ENCODE measurements around the gene GNB2.

Gene GNB2

GRCh38 chr7:100682228-100682741, 8.7 kb downstream of the GNB2 start:
- no peak for TF ChIP-seq ZNF274 (IDR thresholded peaks at IDR 0.05; ENCODE audit: low read depth, low read length)
- no peak overlapping the region for H3K4me3 ChIP-seq (ENCODE audit: low read length)

DNA sequence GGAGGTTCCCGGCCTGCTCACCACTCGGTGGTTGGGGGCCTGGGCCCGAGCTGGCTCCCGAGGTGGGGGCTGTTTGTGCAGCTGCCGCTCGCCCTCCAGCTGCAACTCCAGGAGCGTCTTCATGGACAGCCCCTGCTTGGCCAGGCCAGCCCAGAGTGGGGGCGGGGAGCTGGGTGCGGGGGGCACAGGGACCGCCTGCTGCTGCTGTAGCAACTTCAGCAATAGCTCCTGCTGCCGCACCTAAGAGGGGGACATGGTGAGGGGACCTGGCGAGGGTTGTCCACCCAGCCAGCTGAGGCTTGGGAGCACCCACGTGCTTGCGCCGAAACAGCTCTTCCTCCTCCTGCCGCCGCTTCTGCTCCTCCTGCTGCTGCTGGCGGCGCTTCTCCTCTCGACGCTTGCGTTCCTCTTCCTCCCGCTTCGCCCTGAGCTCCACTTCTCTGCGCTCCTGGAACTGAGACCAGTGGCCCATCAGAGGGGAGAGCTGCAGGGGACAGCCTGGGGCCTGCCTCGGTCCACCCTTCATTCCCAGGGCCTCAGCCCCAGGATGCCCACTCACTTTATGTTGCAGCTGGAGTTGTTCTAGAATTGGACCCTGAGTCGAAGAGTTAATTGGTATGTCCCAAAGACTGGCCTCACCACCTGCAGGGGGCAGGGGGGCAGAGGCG, 9.6 kb downstream of the GNB2 start:
- TF ChIP-seq ZNF274 (IDR thresholded peaks at IDR 0.05; ENCODE audit: low read depth, low read length) = no peak
- no peak overlapping the region for H3K4me3 ChIP-seq (ENCODE audit: low read length)

- H3K4me3 ChIP-seq (ENCODE audit: low read length) = no peak overlapping the region
- no peak for TF ChIP-seq ZNF274 (IDR thresholded peaks at IDR 0.05; ENCODE audit: low read depth, low read length)
These were observed 10.4 kb downstream of the GNB2 start for GRCh38 chr7:100683659-100684533.

GRCh38 chr7:100684534-100685042, 11.0 kb downstream of the GNB2 start:
- no peak overlapping the region for H3K4me3 ChIP-seq (ENCODE audit: low read length)
- TF ChIP-seq ZNF274 (IDR thresholded peaks at IDR 0.05; ENCODE audit: low read depth, low read length) = no peak

DNA sequence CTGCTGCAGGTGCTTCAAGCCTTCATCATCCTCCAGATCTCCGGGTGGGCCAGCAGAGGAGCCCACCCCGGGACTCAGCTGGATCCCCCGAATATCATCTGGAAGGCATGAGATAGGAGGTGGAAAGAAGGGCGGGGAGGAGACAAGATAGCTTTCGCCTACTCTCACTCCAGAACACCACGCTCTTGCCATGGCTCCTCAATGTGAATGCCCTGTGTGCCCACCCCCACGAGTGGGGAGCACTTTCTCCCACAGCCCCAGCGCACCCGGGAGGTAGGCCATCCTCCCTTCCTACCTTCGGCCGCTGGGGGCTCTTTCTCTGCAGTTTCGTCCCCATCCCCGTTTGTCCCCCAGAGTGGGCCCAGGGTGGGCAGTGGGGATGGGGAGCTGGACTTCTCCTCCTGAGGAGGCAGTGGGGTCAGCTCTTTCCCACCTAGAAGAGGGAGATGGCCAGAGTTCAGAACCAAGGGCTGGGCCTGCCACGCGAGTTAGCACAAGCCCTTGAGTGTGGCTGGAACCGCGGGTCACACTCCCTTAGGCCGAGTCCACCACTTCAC, 11.6 kb downstream of the GNB2 start:
- TF ChIP-seq ZNF274 (IDR thresholded peaks at IDR 0.05; ENCODE audit: low read depth, low read length) = no peak
- no peak overlapping the region for H3K4me3 ChIP-seq (ENCODE audit: low read length)

GRCh38 chr7:100685631-100686145, 12.1 kb downstream of the GNB2 start:
- H3K4me3 ChIP-seq (ENCODE audit: low read length) = no peak overlapping the region

GRCh38 chr7:100686201-100686821, 12.8 kb downstream of the GNB2 start:
- TF ChIP-seq ZNF274 (IDR thresholded peaks at IDR 0.05; ENCODE audit: low read depth, low read length) = no peak

More at GRCh38 chr7:100685631-100686145, 12.1 kb downstream of the GNB2 start:
- no peak for TF ChIP-seq ZNF274 (IDR thresholded peaks at IDR 0.05; ENCODE audit: low read depth, low read length)

GRCh38 chr7:100686822-100687211, 13.3 kb downstream of the GNB2 start:
- TF ChIP-seq ZNF274 (IDR thresholded peaks at IDR 0.05; ENCODE audit: low read depth, low read length) = no peak
- no peak overlapping the region for H3K4me3 ChIP-seq (ENCODE audit: low read length)

More at GRCh38 chr7:100686201-100686821, 12.8 kb downstream of the GNB2 start:
- H3K4me3 ChIP-seq (ENCODE audit: low read length) = no peak overlapping the region

DNA sequence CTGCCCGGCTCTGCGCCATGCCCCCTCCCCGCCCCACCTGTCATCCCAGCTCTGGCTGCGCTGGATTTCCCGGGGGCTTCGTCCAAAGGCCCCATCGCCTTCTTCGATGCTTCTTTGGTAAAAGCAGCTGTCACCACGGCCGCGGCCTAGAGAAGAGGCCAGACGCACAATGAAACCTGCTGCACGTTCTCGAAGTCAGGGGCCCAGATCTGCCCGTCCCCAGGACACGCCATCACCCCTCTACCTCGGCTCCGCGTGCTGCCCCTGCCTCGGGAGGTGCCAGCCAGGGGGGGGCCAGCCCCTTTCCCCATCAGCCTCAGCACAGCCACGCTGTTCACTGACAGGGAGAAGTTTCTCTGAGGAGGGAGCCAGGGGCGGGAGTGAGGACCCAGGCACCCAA, 13.7 kb downstream of the GNB2 start:
- H3K4me3 ChIP-seq (ENCODE audit: low read length) = no peak overlapping the region
- TF ChIP-seq ZNF274 (IDR thresholded peaks at IDR 0.05; ENCODE audit: low read depth, low read length) = no peak

- H3K4me3 ChIP-seq (ENCODE audit: low read length) = no peak overlapping the region
- no peak for TF ChIP-seq ZNF274 (IDR thresholded peaks at IDR 0.05; ENCODE audit: low read depth, low read length)
These were observed 14.3 kb downstream of the GNB2 start for GRCh38 chr7:100687751-100688300.

DNA sequence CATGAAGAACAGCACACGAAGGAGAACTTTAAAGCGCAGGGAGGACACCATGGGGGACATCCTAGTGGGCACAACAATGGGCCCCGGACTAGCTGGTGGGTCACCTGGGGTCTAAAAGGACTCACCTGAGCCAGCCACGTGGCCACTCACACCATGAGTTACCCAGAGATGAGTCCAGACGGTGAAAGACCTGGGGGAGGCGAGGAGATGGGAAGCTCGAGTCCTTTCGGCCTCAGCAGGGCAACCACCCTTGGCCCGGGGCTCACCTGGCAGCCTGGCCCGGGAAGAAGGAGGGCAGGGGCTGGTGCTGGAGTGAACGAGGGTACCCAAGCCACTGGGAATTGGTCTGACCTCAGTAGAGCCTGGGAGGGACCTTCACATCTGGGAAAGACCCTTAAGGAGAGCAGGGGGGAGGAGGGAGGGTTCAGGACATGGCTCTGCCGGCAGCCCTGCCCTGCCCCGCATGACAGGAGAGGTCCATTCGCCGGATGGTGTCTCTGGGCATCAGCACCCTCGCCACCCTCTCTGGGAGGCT, 14.9 kb downstream of the GNB2 start:
- TF ChIP-seq ZNF274 (IDR thresholded peaks at IDR 0.05; ENCODE audit: low read depth, low read length) = no peak

DNA sequence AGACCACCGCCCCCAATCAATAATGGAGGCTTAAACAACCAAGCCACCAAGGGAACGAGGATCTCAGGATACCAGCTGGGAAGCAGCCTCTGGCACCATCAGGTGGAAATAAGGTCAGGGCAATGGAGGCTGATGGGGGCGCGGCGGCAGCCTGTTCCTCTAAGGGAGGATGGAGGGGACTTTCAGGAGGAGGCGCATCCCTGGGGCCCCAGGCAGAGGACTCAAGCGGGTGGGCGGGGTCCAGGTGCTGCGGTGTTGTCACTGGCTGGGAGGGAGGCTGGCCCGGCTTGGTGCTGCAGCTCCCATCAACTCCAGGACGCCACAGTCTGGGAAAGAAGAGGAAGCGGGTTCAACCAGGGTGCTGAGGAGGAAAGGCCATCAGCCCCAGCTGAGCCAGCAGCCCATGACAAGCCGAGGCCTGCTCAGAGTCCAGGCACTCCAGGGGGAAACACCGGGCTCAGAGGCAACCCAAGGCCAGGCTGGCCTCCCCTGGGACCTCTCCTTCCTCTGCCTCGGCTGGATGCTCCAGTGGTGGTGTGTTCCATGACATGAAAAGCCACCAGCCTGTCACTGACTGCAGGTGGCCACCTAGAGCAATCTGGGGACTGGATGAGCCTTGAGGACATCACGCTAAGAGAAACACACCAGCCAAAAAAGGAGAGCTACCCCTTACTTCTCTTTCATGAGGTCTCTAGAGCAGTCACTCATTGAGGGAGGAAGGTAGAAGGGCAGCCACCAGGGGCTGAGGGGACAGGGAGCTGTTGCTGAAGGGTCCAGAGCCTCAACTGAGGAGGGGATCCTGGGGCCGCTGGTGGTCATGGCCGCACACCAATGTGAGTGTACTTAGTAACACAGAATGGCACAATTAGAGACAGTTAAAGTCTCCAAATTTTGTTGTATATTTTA, 15.9 kb downstream of the GNB2 start:
- no peak for TF ChIP-seq ZNF274 (IDR thresholded peaks at IDR 0.05; ENCODE audit: low read depth, low read length)
- no peak overlapping the region for H3K4me3 ChIP-seq (ENCODE audit: low read length)

More for the DNA sequence above, 14.9 kb downstream of the GNB2 start:
- no peak overlapping the region for H3K4me3 ChIP-seq (ENCODE audit: low read length)

Data from GM08714 (cell line).